Endothelial cell of umbilical vein (primary cell): ENCODE data around the gene GNRHR. TPM values are rescaled to one million over a fixed set of nuclear protein-coding genes. Genes with fewer than 3 reads are reported as not detected.
A peak's percentile ranks its signal among the peaks of the same experiment; 100 is the strongest.

Experiments used
- BruUV-seq: library from RNA; stranded (reverse); fragments of 400-500 nt; replicated peaks from 2 replicates; lab custom pipeline; 2021; lab: Mats Ljungman, UMichigan
- CTCF ChIA-PET: fragments of 300-600, 350-600 bp; sonication (Branson Sonifier 250); formaldehyde crosslinking; loops from one replicate; lab custom pipeline; 2021; ENCODE audit warnings: antibody characterized with exemption, inconsistent platforms; lab: Charles Lee
- POLR2A ChIA-PET: fragments of 300-600, 350-600 bp; sonication (Branson Sonifier 250); formaldehyde crosslinking; loops from one replicate; lab custom pipeline; 2021; ENCODE audit warnings: antibody characterized with exemption, inconsistent platforms; lab: Charles Lee
- DNase-seq: peaks from one replicate; pipeline ENCODE4 v3.0.0-alpha.2; 2011; ENCODE audit warnings: low read depth, low spot score
- FAIRE-seq: peaks from 2 replicates; lab custom pipeline; 2011; peaks lifted over from hg19 to GRCh38; lab: Jason Lieb, UNC
- H2AFZ ChIP-seq: 2 replicates; pipeline ENCODE4 v1.6.0; 2012; ENCODE audit warnings: low read depth, low read length, control low read depth, inconsistent platforms
- H3K27ac ChIP-seq: 2 replicates; pipeline ENCODE4 v1.5.1; 2011; ENCODE audit warnings: low read depth, mild to moderate bottlenecking, control low read depth, low read length, moderate library complexity; ENCODE audit not compliant: insufficient read depth
- H3K27me3 ChIP-seq, 2 experiments: 2 replicates each; pipeline versions ENCODE4 v1.6.0 to v1.6.1; 2011; ENCODE audit warnings: low read length in 2 of 2, mixed read lengths in 1 of 2; ENCODE audit not compliant: control insufficient read depth in 2 of 2, insufficient read depth in 2 of 2
- H3K36me3 ChIP-seq, 2 experiments: 2 replicates in 1 of 2; 3 replicates in 1 of 2; pipeline ENCODE4 v1.5.1; 2011; ENCODE audit warnings: low read length in 2 of 2, mild to moderate bottlenecking in 1 of 2, moderate library complexity in 1 of 2; ENCODE audit not compliant: control insufficient read depth in 2 of 2, insufficient read depth in 2 of 2; ENCODE audit errors: extremely low read depth in 1 of 2
- H3K4me1 ChIP-seq: 3 replicates; pipeline ENCODE4 v1.5.1; 2011; ENCODE audit warnings: mild to moderate bottlenecking, low read length; ENCODE audit not compliant: control insufficient read depth, insufficient read depth; ENCODE audit errors: extremely low read depth
- H3K4me2 ChIP-seq: 2 replicates; pipeline ENCODE4 v1.6.1; 2011; ENCODE audit warnings: low read length, control low read depth, mixed read lengths; ENCODE audit not compliant: insufficient read depth
- H3K4me3 ChIP-seq, 3 experiments: fragments of 200-600 bp in 1 of 3; sonication (generic), shearing (Covaris generic) in 1 of 3; replicated peaks in 1 of 3; 2 replicates each; pipeline ENCODE4 v1.5.1; 2011 to 2016; ENCODE audit warnings: control low read depth in 3 of 3, low read length in 3 of 3, mild to moderate bottlenecking in 2 of 3, inconsistent platforms in 1 of 3, low read depth in 1 of 3, moderate library complexity in 1 of 3; ENCODE audit not compliant: insufficient read depth in 1 of 3
- H3K79me2 ChIP-seq: 2 replicates; pipeline ENCODE4 v1.6.0; 2012; ENCODE audit warnings: low read length, inconsistent platforms; ENCODE audit not compliant: control insufficient read depth, insufficient read depth
- H3K9ac ChIP-seq: replicated peaks from 2 replicates; pipeline ENCODE3; 2011; ENCODE audit warnings: low read length, control low read depth; ENCODE audit not compliant: insufficient read depth; ENCODE audit errors: extremely low read depth
- H3K9me1 ChIP-seq: replicated peaks from 3 replicates; pipeline ENCODE4 v1.6.0; 2011; ENCODE audit warnings: mild to moderate bottlenecking, low read length; ENCODE audit not compliant: control insufficient read depth, insufficient read depth; ENCODE audit errors: extremely low read depth
- H3K9me3 ChIP-seq: replicated peaks from 2 replicates; pipeline ENCODE4 v1.5.1; 2012; ENCODE audit warnings: low read length, inconsistent platforms; ENCODE audit not compliant: control insufficient read depth, insufficient read depth
- H4K20me1 ChIP-seq: replicated peaks from 2 replicates; pipeline ENCODE3; 2011; ENCODE audit warnings: mild to moderate bottlenecking, low read length; ENCODE audit not compliant: control insufficient read depth, insufficient read depth; ENCODE audit errors: extremely low read depth
- EZH2 ChIP-seq: IDR thresholded peaks from 2 replicates; pipeline ENCODE4 v1.6.1; 2012; ENCODE audit warnings: borderline replicate concordance, low read depth, mild to moderate bottlenecking, moderate library complexity, low read length, inconsistent platforms; ENCODE audit not compliant: severe bottlenecking
- FOS ChIP-seq: IDR thresholded peaks from 2 replicates; pipeline ENCODE4 v1.6.1; 2011; ENCODE audit warnings: mild to moderate bottlenecking, low read length, moderate library complexity, borderline replicate concordance; ENCODE audit not compliant: insufficient read depth
- GATA2 ChIP-seq: IDR thresholded peaks from 2 replicates; pipeline ENCODE4 v1.7.0; 2011; ENCODE audit warnings: low read depth, mild to moderate bottlenecking, moderate library complexity, mixed read lengths, low read length; ENCODE audit not compliant: insufficient read length, insufficient read depth
- JUN ChIP-seq: IDR thresholded peaks from 2 replicates; pipeline ENCODE4 v1.6.1; 2011; ENCODE audit warnings: borderline replicate concordance, low read depth; ENCODE audit not compliant: insufficient read length, insufficient read depth
- POLR2A ChIP-seq: IDR thresholded peaks from 2 replicates; pipeline ENCODE4 v1.6.1; 2012; ENCODE audit warnings: low read depth, mild to moderate bottlenecking, control low read depth, low read length
- dilution Hi-C: fragments of 300-500 bp; cut with MboI; formaldehyde crosslinking; loops from one replicate; pipeline ENCODE4 v1.15.0; 2019; ENCODE audit warnings: low sequenced_read_pairs; ENCODE audit not compliant: extremely low pct_ligation_motif_present
- intact Hi-C: fragments of 100-400 bp; cut with micrococcal nuclease; formaldehyde crosslinking; loops from one replicate; pipeline ENCODE4 v1.10.0; 2022
- polyA plus RNA-seq, 4 experiments: library from polyadenylated mRNA; depleted of rRNA in 3 of 4; stranded (reverse) in 3 of 4; unstranded in 1 of 4; fragments of >200 nt; gene quantifications; 2 replicates each; pipeline versions ENCODE4 v1.2.1 to v1.2.3, GENCODE V29; 2011 to 2012; ENCODE audit warnings: missing spikeins in 1 of 4
- total RNA-seq: library from RNA; stranded (reverse); gene quantifications from 2 replicates; pipeline ENCODE4 v1.2.3, GENCODE V29; 2021
- TF ChIP-seq, protein P1 (sequence below): IDR thresholded peaks from 2 replicates; pipeline ENCODE4 v1.6.1; 2011; ENCODE audit not compliant: insufficient read depth, insufficient read length
- TF ChIP-seq, protein P2 (sequence below), 2 donors: IDR thresholded peaks; 1 replicate in 1 of 2; 2 replicates in 1 of 2; pipeline ENCODE4 v1.5.1; 2011; ENCODE audit warnings: low read length in 2 of 2, mild to moderate bottlenecking in 2 of 2, moderate library complexity in 2 of 2, control low read depth in 1 of 2, inconsistent platforms in 1 of 2, low read depth in 1 of 2; ENCODE audit not compliant: insufficient read depth in 1 of 2; ENCODE audit errors: extremely low read depth in 1 of 2

Gene GNRHR
- total and polyA plus RNA-seq, 2 donors (not counting 3 experiments of a cell fraction or from before 2014, with no cell fraction given) = not detected

DNA sequence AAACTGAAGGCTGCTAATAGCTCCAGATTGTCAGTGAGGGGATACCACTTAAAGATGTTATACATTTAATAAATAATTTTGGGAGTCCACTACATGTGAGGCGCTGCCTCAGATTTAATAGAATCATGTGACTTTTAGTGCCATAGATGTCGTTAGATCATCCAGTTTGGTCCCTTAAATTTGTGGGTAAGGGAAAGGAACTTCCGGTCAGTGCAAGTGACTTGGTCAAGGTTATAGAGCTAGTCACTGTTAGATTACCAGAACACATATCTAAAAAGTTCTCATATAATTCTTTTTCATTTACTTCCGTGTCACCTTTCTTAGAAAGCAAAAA, 52.7 kb downstream of the GNRHR start:
- Histone ChIP-seq H3K4me3 (peak overlapping the region; percentile 66 to 94 (median 77)), H3K9me3 (no peaks in the 10 kb centered on the region), H2AFZ (peak overlapping the region; percentile 56), H3K4me1 (peaks cover 21% of the 10 kb centered on the region), H3K9ac (peak overlapping the region; percentile 97), H3K27ac (peak overlapping the region; percentile 93), H3K4me2 (peak overlapping the region; percentile 100), H3K79me2 (peaks cover 59% of the 10 kb centered on the region), H3K9me1 (no peaks in the 10 kb centered on the region), H3K27me3 (no peaks in the 10 kb centered on the region), H4K20me1 (peaks cover 3% of the 10 kb centered on the region), H3K36me3 (peaks cover 0 to 2% of the 10 kb centered on the region in 2 experiments)
- intact Hi-C loops = loop anchor here (1.0 to 2.0 kb wide), 2 partner anchors 45 to 156 kb away; partner anchors contain the start of gene CENPC
- TSS peak; percentile 76 for BruUV-seq
- POLR2A ChIA-PET = interaction anchor here (0.6 to 1.0 kb wide), 2 partner anchors 25 to 200 kb away, joined by 3 read pairs; no protein-coding TSS in a partner anchor
- DNase-seq = no peak
- no peak for TF ChIP-seq EZH2
- no peak for TF ChIP-seq POLR2A
- TF ChIP-seq, protein P1, sequence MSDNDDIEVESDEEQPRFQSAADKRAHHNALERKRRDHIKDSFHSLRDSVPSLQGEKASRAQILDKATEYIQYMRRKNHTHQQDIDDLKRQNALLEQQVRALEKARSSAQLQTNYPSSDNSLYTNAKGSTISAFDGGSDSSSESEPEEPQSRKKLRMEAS = no peak
- TF ChIP-seq FOS = no peak
- TF ChIP-seq, protein P2, sequence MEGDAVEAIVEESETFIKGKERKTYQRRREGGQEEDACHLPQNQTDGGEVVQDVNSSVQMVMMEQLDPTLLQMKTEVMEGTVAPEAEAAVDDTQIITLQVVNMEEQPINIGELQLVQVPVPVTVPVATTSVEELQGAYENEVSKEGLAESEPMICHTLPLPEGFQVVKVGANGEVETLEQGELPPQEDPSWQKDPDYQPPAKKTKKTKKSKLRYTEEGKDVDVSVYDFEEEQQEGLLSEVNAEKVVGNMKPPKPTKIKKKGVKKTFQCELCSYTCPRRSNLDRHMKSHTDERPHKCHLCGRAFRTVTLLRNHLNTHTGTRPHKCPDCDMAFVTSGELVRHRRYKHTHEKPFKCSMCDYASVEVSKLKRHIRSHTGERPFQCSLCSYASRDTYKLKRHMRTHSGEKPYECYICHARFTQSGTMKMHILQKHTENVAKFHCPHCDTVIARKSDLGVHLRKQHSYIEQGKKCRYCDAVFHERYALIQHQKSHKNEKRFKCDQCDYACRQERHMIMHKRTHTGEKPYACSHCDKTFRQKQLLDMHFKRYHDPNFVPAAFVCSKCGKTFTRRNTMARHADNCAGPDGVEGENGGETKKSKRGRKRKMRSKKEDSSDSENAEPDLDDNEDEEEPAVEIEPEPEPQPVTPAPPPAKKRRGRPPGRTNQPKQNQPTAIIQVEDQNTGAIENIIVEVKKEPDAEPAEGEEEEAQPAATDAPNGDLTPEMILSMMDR (IDR thresholded peaks at IDR 0.05; ENCODE audit: extremely low read depth in 1 of 2, insufficient read depth in 1 of 2, low read depth in 1 of 2, low read length in 2 of 2) = no peak
- no peak for TF ChIP-seq JUN
- no peak for TF ChIP-seq GATA2
- CTCF ChIA-PET = interaction anchor here (0.8 to 2.5 kb wide), 10 partner anchors 11 to 210 kb away, joined by 3 to 21 read pairs (median 4); no protein-coding TSS in a partner anchor
- no peak for FAIRE-seq
- dilution Hi-C loops = no loop called here
